ENCODE data around the gene SERPINB3.
"Not testable (repeated sequence)": the region's sequence is repeated elsewhere in the genome, so short reads cannot be mapped to it uniquely, and the experiment has no call there.

Gene SERPINB3

GRCh38 chr18:63664571-63664970 lies 2.9 kb upstream of the SERPINB3 start:
- no CpG with 5 or more reads among the region's 1 CpG for WGBS (ENCODE audit: extremely low coverage, insufficient coverage, low lambda C conversion rate)
- H3K36me3 ChIP-seq (ENCODE audit: control insufficient read depth, insufficient read depth, low read length) = no peaks in the 10 kb centered on the region

GRCh38 chr18:63658920-63659319 lies 2.8 kb downstream of the SERPINB3 start:
- not testable (repeated sequence) for H3K4me2 ChIP-seq (ENCODE audit: low read length); H3K79me1 ChIP-seq (ENCODE audit: low read length); H2AK5ac ChIP-seq (ENCODE audit: low read length); H2BK120ac ChIP-seq (ENCODE audit: low read depth, low read length); H2BK5ac ChIP-seq (ENCODE audit: low read length); H4K8ac ChIP-seq (ENCODE audit: low read depth, low read length); H2BK15ac ChIP-seq (replicated peaks; ENCODE audit: low read depth); H3K56ac ChIP-seq (ENCODE audit: low read length); H3K4me3 ChIP-seq (ENCODE audit: low read length); H3K9ac ChIP-seq (ENCODE audit: low read length); H3K79me2 ChIP-seq (ENCODE audit: control insufficient read depth, insufficient read depth, low read length); H3K27me3 ChIP-seq (ENCODE audit: insufficient read depth, low read length, poor library complexity); H4K5ac ChIP-seq (ENCODE audit: low read length); H3K23ac ChIP-seq (ENCODE audit: low read length); H3K4ac ChIP-seq (ENCODE audit: low read depth, low read length); H3K4me1 ChIP-seq (ENCODE audit: control insufficient read depth, low read depth, low read length); H3K27ac ChIP-seq (ENCODE audit: low read depth, low read length); H3K36me3 ChIP-seq (ENCODE audit: control insufficient read depth, insufficient read depth, low read length); DNase-seq; H3K18ac ChIP-seq (ENCODE audit: low read length)
- WGBS (ENCODE audit: extremely low coverage, insufficient coverage, low lambda C conversion rate) = no CpG with 5 or more reads among the region's 4 CpGs

More at GRCh38 chr18:63664571-63664970, 2.9 kb upstream of the SERPINB3 start:
- Histone ChIP-seq H3K27me3 (ENCODE audit: insufficient read depth, low read length, poor library complexity) (no peaks in the 10 kb centered on the region), H3K27ac (ENCODE audit: low read depth, low read length) (no peak overlapping the region), H4K8ac (ENCODE audit: low read depth, low read length) (no peak overlapping the region), H3K4me3 (ENCODE audit: low read length) (no peak overlapping the region), H3K23ac (ENCODE audit: low read length) (no peak overlapping the region), H2BK5ac (ENCODE audit: low read length) (no peak overlapping the region), H4K5ac (ENCODE audit: low read length) (no peak overlapping the region), H3K79me2 (ENCODE audit: control insufficient read depth, insufficient read depth, low read length) (no peaks in the 10 kb centered on the region), H3K4me1 (ENCODE audit: control insufficient read depth, low read depth, low read length) (no peaks in the 10 kb centered on the region), H2BK15ac (replicated peaks; ENCODE audit: low read depth) (no peak overlapping the region), H3K4me2 (ENCODE audit: low read length) (no peak overlapping the region), H3K4ac (ENCODE audit: low read depth, low read length) (no peak overlapping the region), H3K18ac (ENCODE audit: low read length) (no peak overlapping the region), H3K79me1 (ENCODE audit: low read length) (no peaks in the 10 kb centered on the region), H3K9ac (ENCODE audit: low read length) (no peak overlapping the region), H3K56ac (ENCODE audit: low read length) (no peak overlapping the region), H2BK120ac (ENCODE audit: low read depth, low read length) (no peak overlapping the region), H2AK5ac (ENCODE audit: low read length) (no peak overlapping the region)
- no peak for DNase-seq

GRCh38 chr18:63650271-63650670 lies 11.4 kb downstream of the SERPINB3 start:
- not testable (repeated sequence) for H2BK15ac ChIP-seq (replicated peaks; ENCODE audit: low read depth)

GRCh38 chr18:63648241-63648640 lies 13.5 kb downstream of the SERPINB3 start:
- Histone ChIP-seq H2BK15ac (replicated peaks; ENCODE audit: low read depth) (no peak overlapping the region), H3K9ac (ENCODE audit: low read length) (no peak overlapping the region), H3K27me3 (ENCODE audit: insufficient read depth, low read length, poor library complexity) (no peaks in the 10 kb centered on the region), H4K8ac (ENCODE audit: low read depth, low read length) (no peak overlapping the region), H2AK5ac (ENCODE audit: low read length) (no peak overlapping the region), H3K56ac (ENCODE audit: low read length) (no peak overlapping the region), H3K4me1 (ENCODE audit: control insufficient read depth, low read depth, low read length) (no peaks in the 10 kb centered on the region), H4K5ac (ENCODE audit: low read length) (no peak overlapping the region), H3K27ac (ENCODE audit: low read depth, low read length) (no peak overlapping the region), H3K79me1 (ENCODE audit: low read length) (no peaks in the 10 kb centered on the region), H3K18ac (ENCODE audit: low read length) (no peak overlapping the region), H3K4me3 (ENCODE audit: low read length) (no peak overlapping the region), H3K23ac (ENCODE audit: low read length) (no peak overlapping the region), H3K79me2 (ENCODE audit: control insufficient read depth, insufficient read depth, low read length) (no peaks in the 10 kb centered on the region), H3K4me2 (ENCODE audit: low read length) (no peak overlapping the region), H3K36me3 (ENCODE audit: control insufficient read depth, insufficient read depth, low read length) (no peaks in the 10 kb centered on the region), H3K4ac (ENCODE audit: low read depth, low read length) (no peak overlapping the region), H2BK120ac (ENCODE audit: low read depth, low read length) (no peak overlapping the region), H2BK5ac (ENCODE audit: low read length) (no peak overlapping the region)
- WGBS (ENCODE audit: extremely low coverage, insufficient coverage, low lambda C conversion rate) = no CpG with 5 or more reads among the region's 7 CpGs
- DNase-seq = peak; percentile 2

More at GRCh38 chr18:63650271-63650670, 11.4 kb downstream of the SERPINB3 start:
- not testable (repeated sequence) for H4K5ac ChIP-seq (ENCODE audit: low read length); H3K56ac ChIP-seq (ENCODE audit: low read length); H3K23ac ChIP-seq (ENCODE audit: low read length); H3K27ac ChIP-seq (ENCODE audit: low read depth, low read length); H2BK5ac ChIP-seq (ENCODE audit: low read length); H3K4me2 ChIP-seq (ENCODE audit: low read length); H3K4me1 ChIP-seq (ENCODE audit: control insufficient read depth, low read depth, low read length); H3K79me1 ChIP-seq (ENCODE audit: low read length); H3K4ac ChIP-seq (ENCODE audit: low read depth, low read length); H3K4me3 ChIP-seq (ENCODE audit: low read length); DNase-seq; H3K79me2 ChIP-seq (ENCODE audit: control insufficient read depth, insufficient read depth, low read length); H2BK120ac ChIP-seq (ENCODE audit: low read depth, low read length); H2AK5ac ChIP-seq (ENCODE audit: low read length); H4K8ac ChIP-seq (ENCODE audit: low read depth, low read length); H3K36me3 ChIP-seq (ENCODE audit: control insufficient read depth, insufficient read depth, low read length); H3K27me3 ChIP-seq (ENCODE audit: insufficient read depth, low read length, poor library complexity); H3K9ac ChIP-seq (ENCODE audit: low read length); H3K18ac ChIP-seq (ENCODE audit: low read length)
- WGBS (ENCODE audit: extremely low coverage, insufficient coverage, low lambda C conversion rate) = no CpG with 5 or more reads among the region's 3 CpGs

GRCh38 chr18:63646936-63647335 lies 14.8 kb downstream of the SERPINB3 start:
- no peak overlapping the region for H3K4ac ChIP-seq (ENCODE audit: low read depth, low read length)
- H3K23ac ChIP-seq (ENCODE audit: low read length) = no peak overlapping the region
- DNase-seq = no peak
- H2BK5ac ChIP-seq (ENCODE audit: low read length) = no peak overlapping the region
- H3K27me3 ChIP-seq (ENCODE audit: insufficient read depth, low read length, poor library complexity) = no peaks in the 10 kb centered on the region
- H2BK15ac ChIP-seq (replicated peaks; ENCODE audit: low read depth) = no peak overlapping the region
- H3K4me1 ChIP-seq (ENCODE audit: control insufficient read depth, low read depth, low read length) = no peaks in the 10 kb centered on the region
- H3K4me3 ChIP-seq (ENCODE audit: low read length) = no peak overlapping the region
- no peak overlapping the region for H3K27ac ChIP-seq (ENCODE audit: low read depth, low read length)
- no peak overlapping the region for H4K8ac ChIP-seq (ENCODE audit: low read depth, low read length)
- H3K56ac ChIP-seq (ENCODE audit: low read length) = no peak overlapping the region
- no peak overlapping the region for H3K4me2 ChIP-seq (ENCODE audit: low read length)
- no peak overlapping the region for H3K18ac ChIP-seq (ENCODE audit: low read length)
- no peak overlapping the region for H2AK5ac ChIP-seq (ENCODE audit: low read length)
- no peak overlapping the region for H3K9ac ChIP-seq (ENCODE audit: low read length)
- H3K79me2 ChIP-seq (ENCODE audit: control insufficient read depth, insufficient read depth, low read length) = no peaks in the 10 kb centered on the region
- no peaks in the 10 kb centered on the region for H3K36me3 ChIP-seq (ENCODE audit: control insufficient read depth, insufficient read depth, low read length)
- no peaks in the 10 kb centered on the region for H3K79me1 ChIP-seq (ENCODE audit: low read length)
- H2BK120ac ChIP-seq (ENCODE audit: low read depth, low read length) = no peak overlapping the region
- no peak overlapping the region for H4K5ac ChIP-seq (ENCODE audit: low read length)

- H4K8ac ChIP-seq (ENCODE audit: low read depth, low read length); H3K79me1 ChIP-seq (ENCODE audit: low read length); H3K4me2 ChIP-seq (ENCODE audit: low read length); H3K27me3 ChIP-seq (ENCODE audit: insufficient read depth, low read length, poor library complexity); H3K56ac ChIP-seq (ENCODE audit: low read length); H3K9ac ChIP-seq (ENCODE audit: low read length); H3K4ac ChIP-seq (ENCODE audit: low read depth, low read length); H3K36me3 ChIP-seq (ENCODE audit: control insufficient read depth, insufficient read depth, low read length); H2BK5ac ChIP-seq (ENCODE audit: low read length); H3K79me2 ChIP-seq (ENCODE audit: control insufficient read depth, insufficient read depth, low read length); H2BK120ac ChIP-seq (ENCODE audit: low read depth, low read length); H3K4me3 ChIP-seq (ENCODE audit: low read length); H2BK15ac ChIP-seq (replicated peaks; ENCODE audit: low read depth); H3K4me1 ChIP-seq (ENCODE audit: control insufficient read depth, low read depth, low read length); H4K5ac ChIP-seq (ENCODE audit: low read length); H3K27ac ChIP-seq (ENCODE audit: low read depth, low read length); H3K18ac ChIP-seq (ENCODE audit: low read length); H2AK5ac ChIP-seq (ENCODE audit: low read length); H3K23ac ChIP-seq (ENCODE audit: low read length): not testable (repeated sequence)
- peak; percentile 25 for DNase-seq
- no CpG with 5 or more reads among the region's 1 CpG for WGBS (ENCODE audit: extremely low coverage, insufficient coverage, low lambda C conversion rate)
Measured at GRCh38 chr18:63644694-63645093, 17.0 kb downstream of the SERPINB3 start.
